GM12892 (cell line): ENCODE data around the gene MED12L.

Source experiments
- POLR2A ChIP-seq: IDR thresholded peaks from 2 replicates; pipeline ENCODE4 v1.6.1; 2011; ENCODE audit warnings: low read depth, low read length, control low read depth
- POLR2AphosphoS5 ChIP-seq: IDR thresholded peaks from 2 replicates; pipeline ENCODE4 v1.6.1; 2011; ENCODE audit warnings: low read depth, low read length, control low read depth
- TAF1 ChIP-seq: IDR thresholded peaks from 2 replicates; pipeline ENCODE4 v1.6.1; 2011; ENCODE audit warnings: low read depth, mild to moderate bottlenecking, control low read depth, low read length, borderline replicate concordance

DNA sequence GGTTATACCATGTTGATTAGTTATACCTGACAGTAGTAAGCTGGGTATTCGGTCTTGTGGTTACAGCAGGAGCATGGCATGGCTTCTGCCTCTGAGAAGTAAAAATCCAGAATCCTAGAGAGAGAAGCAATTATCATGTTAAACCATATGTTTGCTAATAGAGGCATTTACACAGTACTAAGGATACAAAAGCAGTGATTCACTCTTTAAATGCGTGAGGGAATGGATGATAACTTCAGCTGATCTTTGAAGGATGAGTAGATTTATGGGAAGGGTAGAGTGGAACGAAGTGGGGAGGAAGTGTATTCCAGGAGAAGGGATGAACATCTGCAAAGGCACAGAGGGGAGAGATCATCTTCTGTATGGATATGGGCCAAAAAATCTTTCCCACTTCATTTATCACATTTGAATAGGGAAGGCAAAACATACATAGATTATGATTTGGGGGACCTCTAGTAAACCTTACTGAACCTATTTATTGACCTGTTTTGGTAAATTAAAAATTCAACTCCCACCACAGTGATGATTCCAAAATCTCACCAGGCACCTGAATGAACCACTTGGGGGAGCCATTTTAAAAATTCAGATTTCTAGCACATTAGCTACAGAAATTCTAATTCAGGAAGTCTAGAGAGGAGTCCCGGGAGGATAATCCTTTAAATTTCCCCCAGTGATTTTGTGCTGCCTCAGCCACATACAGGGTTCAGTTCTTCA lies 340.3 kb downstream of the MED12L start:
- no peak for TF ChIP-seq TAF1
- no peak for TF ChIP-seq POLR2AphosphoS5
- TF ChIP-seq POLR2A = no peak
